EH (cell line): ENCODE measurements around the gene FAM222A.

Source experiments
- DNase-seq: peaks from one replicate; pipeline ENCODE4 v3.0.0-alpha.2; 2015; ENCODE audit warnings: low read depth

FAM222A gene

GRCh38 chr12:109759595-109759994 lies 46.0 kb downstream of the FAM222A start:
- DNase-seq, result no peak

DNA sequence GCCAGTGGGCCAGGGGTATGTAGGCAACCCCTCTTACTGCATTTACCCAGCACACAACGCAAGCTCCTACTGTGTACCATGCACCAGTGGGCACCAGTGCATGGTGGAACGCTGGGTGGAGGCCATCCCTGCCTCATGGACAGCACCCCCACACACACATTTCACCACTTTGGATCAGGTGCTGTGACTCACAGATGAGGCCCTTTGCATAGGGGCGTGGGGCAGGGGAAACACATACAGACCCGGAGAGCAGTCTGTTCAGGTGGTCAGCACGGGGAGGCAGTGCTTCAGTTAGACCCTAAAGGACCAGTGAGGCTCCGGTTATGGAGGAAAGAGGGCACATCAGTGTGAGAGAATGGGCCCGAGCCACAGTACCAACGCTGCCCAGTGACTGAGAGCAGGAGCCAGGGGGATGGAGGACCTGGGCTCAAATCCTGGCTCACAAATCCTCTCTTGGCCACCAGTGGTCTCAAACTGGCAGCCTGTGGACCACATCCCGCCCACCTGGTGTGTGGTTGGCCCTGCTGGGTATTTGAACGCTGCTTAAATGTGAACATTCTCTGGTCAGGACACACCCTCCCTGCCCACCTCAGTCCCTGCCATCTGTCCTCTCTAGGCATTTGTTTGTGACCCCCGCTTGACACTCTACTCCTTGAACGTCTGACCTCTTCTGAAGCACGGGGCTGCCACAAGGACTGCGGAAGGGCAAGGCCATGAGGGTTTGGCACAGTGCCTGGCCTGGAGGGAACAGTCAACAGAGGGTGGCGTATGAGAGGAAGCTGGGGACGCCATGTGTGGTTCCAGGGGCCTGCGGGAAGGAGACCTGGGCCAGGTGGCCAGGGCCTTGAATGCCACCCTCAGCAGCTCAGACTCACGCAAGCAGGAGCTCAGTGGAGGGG lies 46.7 kb downstream of the FAM222A start:
- DNase-seq, result no peak

DNA sequence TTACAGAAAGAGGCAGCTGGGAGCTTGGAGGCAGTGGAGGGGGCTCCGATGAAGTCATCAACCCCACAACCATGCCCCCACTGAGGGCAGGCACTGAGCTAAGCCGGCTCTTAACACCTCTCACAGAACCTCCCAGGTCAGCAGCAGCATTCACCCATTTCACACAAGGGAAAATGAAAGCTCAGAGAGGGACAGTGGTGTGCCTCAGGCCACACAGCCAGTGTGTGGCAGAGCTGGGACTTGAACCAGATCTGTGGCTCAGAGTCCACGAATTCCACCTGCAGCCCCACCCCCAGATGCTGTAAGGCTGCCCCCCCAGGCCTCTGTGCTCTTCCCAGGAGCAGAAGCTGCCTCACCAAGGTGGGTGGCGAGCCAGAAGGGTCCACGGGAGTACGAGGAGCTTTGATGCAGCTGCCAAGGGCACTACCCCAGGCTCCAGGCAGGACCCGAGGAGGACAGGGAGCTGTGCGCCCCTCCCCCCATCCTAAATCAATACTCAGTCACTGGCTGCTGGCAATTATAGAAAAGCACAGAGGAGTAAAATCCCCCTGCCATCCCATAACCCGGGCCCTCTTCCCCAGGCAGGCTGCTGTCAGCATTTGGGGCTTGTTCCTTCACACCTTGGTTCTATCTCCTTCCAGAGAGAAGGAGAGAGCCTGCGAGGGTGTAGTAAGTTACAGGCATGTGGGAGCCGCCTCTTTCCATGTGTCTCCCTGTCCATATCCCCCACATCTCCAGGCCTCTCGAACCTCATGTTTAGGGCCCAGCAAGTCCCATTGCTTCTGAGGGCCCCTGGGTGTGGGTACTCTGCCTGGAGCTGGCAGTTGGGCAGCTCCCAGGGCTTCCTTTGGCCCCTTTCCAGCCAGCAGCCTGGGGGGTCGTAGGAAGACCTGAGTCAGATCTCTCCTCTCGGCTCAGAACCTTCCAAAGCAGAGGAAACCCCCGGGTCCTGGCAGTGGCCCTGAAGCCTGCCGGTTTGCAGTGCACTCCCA lies 47.6 kb downstream of the FAM222A start:
- no peak for DNase-seq

- DNase-seq, result no peak
Measured at GRCh38 chr12:109762071-109762672, 48.5 kb downstream of the FAM222A start.

GRCh38 chr12:109762673-109763191 lies 49.1 kb downstream of the FAM222A start:
- DNase-seq, result no peak

DNA sequence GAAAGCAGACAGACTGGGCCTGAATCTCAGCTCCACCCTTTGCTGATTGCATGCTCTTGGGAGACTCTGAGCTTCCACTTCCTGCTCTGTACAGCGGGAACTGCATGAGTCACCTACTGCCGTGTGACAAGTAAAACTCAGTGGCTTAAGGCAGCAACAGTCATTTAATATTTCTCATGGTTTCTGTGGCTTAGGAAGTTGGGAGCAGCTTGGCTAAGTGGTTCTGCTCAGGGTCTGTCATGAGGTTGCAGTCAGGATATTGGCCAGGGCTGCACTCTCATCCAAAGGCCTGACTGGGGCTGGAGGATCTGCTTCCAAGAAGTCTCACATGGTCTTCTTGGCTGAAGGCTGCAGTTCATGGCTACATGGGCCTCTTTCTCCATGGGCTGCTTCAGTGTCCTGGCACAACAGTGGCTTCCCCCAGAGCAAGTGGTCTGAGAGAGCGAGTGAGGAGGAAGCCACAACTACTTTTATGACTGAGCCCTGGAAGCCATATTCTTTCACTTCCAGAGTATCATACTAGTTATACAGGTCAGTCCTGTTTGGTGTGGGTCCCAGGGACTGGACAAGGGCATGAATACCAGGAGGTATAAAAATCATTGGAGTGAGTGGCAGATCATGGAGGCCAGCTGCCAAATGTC lies 49.7 kb downstream of the FAM222A start:
- peak; percentile 64 for DNase-seq

GRCh38 chr12:109764123-109764522 lies 50.5 kb downstream of the FAM222A start:
- no peak for DNase-seq

GRCh38 chr12:109764776-109765445 lies 51.3 kb downstream of the FAM222A start:
- no peak for DNase-seq

DNA sequence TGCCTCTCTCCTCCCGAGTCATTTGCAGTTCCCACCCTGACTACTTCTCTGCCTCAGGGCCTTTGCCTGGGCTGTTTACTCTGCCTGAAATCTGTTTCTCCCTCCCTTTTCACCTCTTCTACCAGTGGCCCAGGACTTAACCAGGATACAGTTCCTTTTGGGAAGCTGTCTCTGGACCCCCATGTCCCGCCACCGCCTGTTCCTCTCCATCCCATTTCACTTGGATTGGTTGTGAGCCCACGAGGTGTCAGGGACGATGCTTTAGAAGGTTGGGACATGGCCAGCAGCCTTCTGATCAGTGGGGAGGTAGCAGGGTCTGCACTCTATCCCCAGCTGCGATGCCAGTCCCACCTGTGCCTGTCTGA lies 51.8 kb downstream of the FAM222A start:
- DNase-seq, result no peak

GRCh38 chr12:109766251-109766778 lies 52.7 kb downstream of the FAM222A start:
- DNase-seq, result no peak

DNA sequence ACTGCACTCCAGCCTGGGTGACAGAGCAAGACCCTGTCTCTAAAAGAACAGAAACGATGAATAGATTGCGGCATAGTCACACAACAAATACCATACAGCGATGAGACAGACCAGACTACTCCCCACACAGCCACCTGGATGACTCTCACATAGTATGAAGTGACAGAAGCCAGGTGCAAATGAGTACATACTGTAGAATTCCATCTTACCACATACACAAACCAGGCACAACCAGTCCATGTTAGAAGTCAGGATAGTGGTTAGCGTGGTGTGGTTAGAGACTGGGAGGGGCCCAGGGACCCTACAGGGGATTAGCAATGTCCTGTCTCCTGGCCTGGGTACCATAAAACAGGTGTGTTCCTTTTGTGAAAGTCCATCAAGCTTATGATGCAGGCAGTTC lies 53.8 kb downstream of the FAM222A start:
- DNase-seq, result no peak

DNA sequence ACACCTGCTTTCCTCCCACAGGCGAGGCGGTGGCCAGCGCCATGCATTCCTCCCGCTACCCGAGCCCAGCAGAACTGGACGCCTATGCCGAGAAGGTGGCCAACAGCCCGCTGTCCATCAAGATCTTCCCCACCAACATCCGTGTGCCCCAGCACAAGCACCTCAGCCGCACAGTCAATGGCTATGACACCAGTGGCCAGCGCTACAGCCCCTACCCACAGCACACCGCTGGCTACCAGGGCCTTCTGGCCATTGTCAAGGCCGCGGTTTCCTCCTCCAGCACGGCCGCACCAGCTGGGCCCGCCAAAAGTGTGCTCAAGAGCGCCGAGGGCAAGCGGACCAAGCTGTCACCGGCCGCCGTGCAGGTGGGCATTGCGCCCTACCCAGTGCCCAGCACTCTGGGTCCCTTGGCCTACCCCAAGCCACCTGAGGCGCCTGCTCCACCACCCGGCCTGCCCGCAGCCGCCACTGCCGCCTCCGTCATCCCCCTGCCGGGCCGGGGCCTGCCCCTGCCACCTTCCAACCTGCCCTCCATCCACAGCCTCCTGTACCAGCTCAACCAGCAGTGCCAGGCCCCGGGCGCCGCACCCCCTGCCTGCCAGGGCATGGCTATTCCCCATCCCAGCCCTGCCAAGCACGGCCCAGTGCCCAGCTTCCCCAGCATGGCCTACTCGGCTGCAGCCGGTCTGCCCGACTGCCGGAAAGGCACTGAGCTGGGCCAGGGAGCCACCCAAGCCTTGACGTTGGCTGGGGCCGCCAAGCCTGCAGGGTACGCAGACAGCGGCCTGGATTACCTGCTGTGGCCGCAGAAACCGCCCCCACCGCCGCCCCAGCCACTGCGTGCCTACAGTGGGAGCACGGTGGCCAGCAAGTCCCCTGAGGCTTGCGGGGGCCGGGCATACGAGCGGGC lies 54.6 kb downstream of the FAM222A start:
- DNase-seq, result no peak

DNA sequence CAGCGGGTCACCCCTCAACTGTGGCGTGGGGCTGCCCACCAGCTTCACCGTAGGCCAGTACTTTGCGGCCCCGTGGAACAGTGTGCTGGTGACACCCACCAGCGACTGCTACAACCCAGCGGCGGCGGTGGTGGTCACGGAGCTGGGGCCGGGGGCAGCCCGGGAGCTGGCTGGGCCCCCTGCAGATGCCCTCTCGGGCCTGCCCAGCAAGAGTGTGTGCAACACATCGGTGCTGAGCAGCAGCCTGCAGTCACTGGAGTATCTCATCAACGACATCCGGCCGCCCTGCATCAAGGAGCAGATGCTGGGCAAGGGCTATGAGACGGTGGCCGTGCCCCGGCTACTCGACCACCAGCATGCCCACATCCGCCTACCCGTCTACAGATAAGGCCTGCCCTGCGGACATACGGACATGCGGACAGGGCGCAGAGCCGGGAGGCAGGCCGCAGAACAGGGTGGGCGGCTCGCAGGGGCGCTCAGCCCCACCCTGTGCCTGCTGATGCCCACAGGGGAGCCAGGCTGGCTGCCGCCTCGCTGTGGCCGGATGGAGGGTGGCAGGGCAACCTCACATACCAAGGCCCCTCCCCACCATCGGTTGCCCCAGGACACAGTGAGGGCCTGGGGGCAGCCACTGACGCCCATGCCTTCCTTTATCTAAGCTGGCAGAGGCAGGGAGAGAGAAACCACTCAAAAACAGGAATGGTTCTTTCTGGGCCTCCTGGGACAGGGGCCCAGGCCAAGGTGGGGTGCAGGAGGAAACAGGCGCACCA lies 55.5 kb downstream of the FAM222A start:
- no peak for DNase-seq

DNA sequence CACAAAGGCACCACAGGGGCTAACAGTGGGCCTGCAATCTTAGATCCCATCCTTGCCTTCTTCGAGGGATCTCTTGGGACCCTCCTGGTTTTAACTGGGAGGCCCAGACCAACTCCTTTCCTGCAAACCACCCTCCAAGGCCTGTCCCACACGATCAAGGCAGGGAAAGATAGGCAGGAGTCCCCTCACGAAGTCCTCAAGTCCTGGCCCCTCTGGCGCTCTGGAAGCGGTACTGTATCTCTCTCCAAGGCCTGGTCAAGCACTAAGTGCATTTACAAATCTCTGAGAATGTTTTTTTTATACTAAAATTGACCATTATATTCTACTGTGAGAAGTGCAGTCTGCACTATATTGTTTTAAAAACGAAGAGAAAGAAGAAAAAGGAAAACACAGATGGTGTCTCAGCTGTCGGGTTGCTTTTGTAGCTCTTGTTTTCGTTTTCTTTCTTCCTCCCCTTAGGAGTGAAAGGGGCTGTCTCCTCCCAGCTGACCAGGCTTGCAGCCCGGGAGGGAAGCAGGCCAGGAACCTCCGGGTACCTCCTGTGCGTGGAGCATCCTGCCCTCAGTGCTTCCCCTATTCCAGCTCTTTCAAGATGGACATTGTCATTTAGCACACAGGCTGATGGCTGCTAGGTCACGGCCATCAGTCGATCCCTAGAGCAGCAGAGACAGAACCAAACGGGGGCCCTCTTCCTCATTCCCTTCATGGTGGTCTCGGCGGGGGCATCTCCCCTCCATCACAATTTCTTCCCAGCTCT lies 56.7 kb downstream of the FAM222A start:
- no peak for DNase-seq

DNA sequence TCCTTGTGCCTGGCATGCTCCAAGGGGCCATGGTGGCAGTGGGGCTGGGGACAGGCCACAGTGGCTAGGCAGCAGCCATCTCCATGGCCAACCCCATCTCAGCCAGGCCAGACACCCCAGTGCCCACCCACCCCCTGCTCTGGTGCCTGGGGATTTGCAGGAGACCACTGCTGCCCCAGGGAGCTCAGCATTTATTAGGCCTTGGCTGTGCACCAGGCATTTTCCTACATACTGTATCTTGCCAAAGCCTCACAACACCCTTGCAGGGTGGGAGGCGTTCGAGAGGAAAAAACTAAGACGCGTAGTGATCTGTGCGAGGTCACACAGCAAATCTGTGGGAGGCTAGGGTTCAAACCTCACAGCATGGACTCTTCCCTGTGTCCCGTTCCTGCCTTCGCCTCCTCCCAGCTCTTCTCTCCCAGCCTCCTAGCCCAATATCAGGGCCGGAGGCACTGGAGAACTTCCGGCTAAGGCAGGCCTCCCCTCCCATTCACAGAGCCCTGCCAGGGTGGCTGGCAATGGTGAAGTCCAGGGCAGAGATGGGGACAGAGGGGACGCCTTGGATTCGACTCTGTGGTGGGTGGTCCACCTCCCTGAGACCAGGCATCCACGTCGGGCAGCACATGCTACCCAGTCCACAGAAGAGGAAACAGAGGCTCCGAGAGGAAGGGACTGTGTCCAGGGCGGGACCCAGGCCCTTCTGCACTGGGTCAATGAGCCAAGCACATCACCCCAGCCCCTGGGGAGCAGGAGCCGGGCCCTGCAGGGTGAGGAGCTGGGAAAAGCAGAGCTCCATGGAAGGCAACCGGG lies 57.4 kb downstream of the FAM222A start:
- DNase-seq, result no peak

GRCh38 chr12:109771746-109772621 lies 58.4 kb downstream of the FAM222A start:
- DNase-seq, result no peak
